OCI-M1 (cell line): Measurements from ENCODE around the gene SLC7A9.
A peak's percentile ranks its signal among the peaks of the same experiment; 100 is the strongest.
"Not testable (repeated sequence)": the region's sequence is repeated elsewhere in the genome, so short reads cannot be mapped to it uniquely, and the experiment has no call there.

Source experiments
- DNase-seq: peaks from one replicate; lab custom pipeline; 2025; lab: John Stamatoyannopoulos, UW

SLC7A9 gene

DNA sequence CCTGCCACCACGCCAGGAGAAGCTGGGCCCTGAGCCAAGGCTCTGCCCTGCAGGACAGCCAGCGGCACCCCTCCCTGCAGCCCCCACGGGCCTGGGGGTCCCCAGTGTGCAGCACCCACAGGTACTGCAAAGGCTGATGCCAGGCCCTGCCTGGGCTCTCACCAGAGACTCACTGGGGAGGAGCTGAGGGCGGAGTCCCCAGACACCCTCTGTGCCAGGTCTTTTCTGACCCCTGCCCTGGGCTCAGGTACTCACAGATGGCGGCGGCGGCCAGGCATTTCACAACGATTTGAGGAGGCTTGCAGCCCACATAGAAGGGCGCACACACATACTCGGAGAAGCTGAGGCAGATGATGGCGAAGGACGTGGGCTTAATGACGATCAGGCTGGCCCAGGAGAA, 5.7 kb downstream of the SLC7A9 start:
- DNase-seq, result no peak

DNA sequence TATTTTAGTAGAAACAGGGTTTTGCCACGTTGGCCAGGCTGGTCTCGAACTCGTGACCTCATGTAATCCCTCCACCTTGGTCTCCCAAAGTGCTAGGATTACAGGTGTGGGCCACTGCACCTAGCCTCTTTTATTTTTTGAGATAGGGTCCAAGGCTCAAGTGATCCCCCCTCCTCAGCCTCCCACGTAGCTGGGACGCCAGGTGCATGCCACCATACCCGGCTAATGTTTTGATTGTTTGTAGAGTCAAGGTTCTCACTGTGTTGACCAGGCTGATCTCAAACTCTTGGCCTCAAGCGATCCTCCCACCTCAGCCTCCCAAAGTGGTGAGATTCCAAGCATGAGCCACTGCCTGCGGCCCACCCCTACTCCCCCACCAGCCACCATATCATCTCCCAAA, 6.3 kb downstream of the SLC7A9 start:
- no peak for DNase-seq

DNA sequence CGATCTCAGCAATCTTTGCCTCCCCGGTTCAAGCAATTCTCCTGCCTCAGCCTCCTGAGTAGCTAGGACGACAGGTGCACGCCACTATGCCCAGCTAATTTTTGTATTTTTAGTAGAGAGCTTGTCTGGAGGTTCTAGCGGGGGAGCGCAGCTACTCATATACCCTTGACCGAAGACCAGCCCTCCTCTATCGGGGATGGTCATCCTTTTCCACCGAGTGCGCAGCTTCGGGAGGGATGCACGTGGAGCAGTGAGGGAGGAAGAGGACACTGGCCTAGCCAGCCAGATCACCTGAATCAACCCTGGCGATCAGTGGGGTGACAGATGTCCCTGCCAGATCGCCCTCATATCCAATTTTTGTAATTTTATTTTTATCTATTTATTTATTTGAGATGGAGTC, 6.8 kb downstream of the SLC7A9 start:
- DNase-seq, result no peak

DNA sequence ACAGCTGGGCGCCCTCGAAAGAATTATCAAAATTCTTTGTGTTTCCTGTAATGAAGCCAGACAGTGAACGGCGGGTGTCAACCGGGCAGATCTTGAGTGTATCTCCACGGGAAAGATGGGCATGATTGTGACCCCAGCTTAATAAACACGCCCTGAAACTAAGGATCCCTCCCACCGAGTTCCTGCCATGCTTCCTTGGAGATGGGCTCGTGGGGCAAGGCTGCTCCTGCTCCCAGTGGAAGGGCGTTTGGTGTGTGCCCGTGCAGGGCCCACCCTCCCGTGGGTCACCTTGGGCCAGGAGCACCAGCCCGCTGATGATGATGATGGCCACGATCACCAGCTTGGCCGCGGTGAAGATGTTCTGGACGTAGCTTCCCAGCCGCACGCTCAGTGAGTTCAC, 7.4 kb downstream of the SLC7A9 start:
- DNase-seq, result no peak

DNA sequence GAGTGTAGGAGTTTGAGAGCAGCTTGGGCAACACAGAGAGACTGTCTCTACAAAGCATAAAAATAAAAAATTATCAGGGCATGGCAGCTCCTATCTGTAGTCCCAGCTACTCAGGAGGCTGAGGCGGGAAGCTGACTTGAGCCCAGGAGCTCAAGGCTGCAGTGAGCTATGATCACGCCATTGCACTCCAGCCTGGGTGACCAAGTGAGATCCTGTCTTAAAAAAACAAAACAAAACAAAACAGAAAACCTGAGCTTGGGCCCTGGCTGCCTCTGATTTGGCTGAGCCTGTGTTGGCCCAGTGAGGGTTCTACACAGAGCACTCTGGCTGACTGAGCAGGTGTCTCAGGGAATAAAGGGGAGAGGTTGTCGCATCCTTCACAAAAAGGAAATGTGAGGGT, 8.0 kb downstream of the SLC7A9 start:
- DNase-seq, result peak; percentile 9

DNA sequence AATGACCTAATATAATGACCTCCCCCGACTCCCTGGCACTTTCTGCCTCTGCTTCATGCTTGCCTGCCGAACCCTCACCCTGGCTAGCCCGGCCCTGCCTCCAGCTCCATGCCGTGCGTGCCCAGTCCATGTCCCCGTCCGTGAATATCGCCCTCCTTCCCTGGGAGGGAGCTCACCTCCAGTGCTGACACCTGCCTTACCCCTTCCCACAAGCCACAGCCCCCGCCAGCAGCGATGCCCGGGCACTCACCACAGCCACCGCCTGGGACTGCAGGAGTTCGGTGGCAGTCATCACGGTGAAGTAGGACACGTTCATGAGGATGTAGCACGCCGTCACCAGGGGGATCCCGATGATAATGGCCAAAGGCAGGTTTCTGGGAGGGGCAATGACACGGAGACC, 10.0 kb downstream of the SLC7A9 start:
- no peak for DNase-seq

DNA sequence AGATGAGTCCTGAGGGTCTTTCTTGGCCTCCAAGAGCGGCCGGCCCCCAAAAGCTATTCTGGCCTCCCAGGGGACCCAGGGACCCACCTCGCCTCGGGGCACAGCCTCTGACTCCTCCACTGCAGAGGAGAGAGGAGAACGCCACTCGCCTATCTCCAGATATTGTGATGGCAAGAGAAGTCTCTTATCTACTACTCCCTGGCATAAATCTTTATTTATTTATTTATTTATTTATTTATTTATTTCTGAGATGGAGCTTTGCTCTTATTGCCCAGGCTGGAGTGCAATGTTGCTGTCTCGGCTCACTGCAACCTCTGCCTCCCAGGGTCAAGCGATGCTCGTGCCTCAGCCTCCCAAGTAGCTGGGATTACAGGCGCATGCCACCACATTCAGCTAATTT, 11.0 kb downstream of the SLC7A9 start:
- DNase-seq, result no peak

DNA sequence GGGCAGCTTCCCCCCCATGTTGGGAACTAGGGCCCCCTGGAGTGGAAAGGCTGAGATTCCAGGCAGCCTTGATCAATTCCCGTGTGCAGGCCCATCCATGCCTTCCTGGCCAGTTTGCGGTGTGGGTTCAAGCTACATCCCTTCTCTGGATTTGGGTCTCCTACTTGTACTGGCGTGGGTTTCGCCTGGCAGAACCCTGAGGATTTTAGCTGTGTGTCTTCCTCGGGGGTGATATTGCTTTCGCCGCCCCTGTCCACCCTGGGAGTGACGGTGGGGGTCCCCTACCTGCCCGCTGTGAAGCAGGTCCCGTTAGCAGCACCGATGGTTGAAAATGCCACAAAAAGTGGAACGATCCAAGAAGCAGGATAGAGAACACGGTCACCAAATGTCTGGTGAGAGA, 11.4 kb downstream of the SLC7A9 start:
- no peak for DNase-seq

DNA sequence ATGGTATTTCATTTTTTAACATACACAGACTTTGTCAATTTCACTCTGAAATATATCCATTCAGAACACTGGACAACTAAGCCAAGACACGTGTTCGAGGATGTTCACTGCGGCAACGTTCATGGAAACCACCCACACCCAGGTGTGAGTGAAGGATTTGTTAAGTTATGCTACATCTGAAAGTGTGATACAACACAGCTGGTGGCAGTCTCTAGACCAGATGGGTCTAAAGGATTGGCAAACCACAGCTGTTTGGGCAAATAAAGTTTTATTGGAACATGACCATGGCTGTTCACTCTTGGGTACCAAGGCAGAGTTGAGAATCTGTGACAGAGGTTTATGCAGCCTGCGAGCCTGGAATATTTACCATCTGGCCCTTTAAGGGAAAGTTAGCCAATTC, 12.0 kb downstream of the SLC7A9 start:
- no peak for DNase-seq

DNA sequence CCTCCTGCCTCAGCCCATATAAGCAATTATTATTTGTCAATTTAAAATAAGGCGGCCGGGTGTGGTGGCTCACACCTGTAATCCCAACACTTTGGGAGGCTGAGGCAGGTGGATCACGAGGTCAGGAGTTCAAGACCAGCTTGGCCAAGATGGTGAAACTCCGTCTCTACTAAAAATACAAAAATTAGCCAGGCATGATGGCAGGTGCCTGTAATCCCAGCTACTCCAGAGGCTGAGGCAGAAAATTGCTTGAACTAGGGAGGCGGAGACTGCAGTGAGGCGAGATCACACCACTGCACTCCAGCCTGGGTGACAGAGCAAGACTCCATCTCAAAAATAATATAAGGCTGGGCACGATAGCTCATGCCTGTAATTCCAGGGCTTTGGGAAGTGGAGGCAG, 12.7 kb downstream of the SLC7A9 start:
- not testable (repeated sequence) for DNase-seq

DNA sequence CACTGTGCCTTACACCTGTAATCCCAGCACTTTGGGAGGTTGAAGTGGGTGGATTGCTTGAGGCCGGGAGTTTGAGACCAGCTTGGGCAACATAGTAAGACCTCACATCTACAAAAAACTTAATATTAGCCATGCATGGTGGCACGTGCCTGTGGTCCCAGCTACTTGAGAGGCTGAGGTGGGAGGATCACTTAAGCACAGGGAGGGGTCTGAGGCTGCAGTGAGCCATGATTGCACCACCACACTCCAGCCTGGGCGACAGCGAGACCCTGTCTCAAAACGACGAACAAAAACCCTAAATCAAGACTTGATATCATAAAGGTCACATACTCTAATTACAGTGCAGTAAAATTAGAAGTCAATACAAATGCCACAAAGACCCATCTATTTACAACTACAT, 17.4 kb downstream of the SLC7A9 start:
- no peak for DNase-seq

DNA sequence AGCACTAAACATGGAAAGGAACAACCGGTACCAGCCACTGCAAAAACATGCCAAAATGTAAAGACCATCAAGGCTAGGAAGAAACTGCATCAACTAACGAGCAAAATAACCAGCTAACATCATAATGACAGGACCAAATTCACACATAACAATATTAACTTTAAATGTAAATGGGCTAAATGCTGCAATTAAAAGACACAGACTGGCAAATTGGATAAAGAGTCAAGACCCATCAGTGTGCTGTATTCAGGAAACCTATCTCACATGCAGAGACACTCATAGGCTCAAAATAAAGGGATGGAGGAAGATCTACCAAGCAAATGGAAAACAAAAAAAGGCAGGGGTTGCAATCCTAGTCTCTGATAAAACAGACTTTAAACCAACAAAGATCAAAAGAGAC, 21.5 kb downstream of the SLC7A9 start:
- not testable (repeated sequence) for DNase-seq

DNA sequence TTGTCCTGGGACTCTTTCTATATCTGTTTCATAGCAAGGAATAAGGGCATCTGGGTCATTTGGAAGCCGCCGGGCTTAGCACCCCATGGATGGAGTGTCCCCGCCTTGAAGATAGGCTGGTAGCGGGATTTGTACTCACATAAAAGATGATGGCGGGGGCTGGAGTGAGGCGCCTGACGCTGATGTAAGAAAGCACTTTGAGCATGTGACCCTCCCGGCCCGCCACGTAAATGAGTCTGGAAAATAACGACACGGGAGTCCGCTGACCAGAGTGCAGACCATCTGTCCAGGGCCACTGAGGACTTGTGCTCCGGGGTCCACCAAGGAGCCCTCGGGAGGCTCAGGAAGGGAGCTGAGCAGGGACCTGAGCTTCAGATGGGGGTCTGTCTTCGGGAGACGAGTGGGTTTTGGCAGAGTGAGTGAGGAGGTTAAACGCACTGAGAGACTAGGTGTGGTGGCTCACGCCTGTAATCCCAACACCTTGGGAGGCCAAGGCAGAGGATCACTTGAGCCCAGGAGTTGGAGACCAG, 25.8 kb downstream of the SLC7A9 start:
- DNase-seq, result no peak

DNA sequence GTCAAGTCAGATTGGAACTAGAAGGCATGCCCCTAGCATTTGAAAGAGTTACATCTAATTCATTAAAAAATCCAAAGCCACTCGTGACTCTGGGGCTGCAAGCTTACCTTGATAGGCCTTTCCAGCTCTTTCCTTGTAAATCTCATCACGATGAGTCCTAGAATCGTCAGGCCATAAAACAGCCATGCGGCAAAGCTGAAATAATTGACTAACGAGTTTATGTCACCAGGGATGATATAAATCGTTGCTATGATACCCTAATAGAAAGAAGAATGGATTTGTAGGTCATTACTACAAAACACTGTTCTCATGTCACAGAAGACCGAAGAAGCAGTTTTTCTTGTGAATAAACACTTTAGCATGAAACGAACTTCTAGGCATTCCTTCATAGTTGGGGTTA, 27.5 kb downstream of the SLC7A9 start:
- no peak for DNase-seq

DNA sequence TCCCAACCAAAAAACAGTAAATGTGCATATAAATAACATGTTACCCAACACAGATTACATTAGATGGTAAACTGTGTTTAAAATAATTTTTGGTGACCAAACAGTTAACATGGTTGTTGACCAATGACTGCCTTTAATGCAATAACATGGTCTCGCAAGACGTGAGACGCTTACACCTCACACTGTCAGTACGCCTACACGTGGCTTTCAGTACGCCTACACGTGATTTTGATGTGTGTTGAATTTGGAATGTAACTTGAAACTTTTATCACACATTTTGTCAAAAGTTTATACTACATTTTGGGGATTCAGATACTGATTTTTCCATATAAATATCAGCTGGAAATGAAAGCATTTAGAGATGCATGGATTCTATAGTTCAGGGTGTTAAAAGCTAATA, 32.0 kb downstream of the SLC7A9 start:
- DNase-seq, result no peak

DNA sequence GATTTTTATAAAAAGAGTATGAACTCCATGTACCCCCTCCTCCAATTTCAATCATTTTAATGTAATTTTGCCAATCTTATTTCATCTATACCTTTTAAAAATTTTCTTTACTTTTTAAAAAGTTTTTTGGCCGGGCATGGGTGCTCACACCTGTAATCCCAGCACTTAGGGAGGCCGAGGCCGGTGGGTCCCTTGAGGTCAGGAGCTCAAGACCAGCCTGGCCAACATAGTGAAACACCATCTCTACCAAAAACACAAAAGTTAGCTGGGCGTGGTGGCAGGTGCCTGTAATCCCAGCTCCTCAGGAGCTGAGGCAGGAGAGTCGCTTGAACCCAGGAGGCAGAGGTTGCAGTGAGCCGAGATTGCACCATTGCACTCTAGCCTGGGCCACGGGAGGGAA, 36.2 kb downstream of the SLC7A9 start:
- DNase-seq, result not testable (repeated sequence)

DNA sequence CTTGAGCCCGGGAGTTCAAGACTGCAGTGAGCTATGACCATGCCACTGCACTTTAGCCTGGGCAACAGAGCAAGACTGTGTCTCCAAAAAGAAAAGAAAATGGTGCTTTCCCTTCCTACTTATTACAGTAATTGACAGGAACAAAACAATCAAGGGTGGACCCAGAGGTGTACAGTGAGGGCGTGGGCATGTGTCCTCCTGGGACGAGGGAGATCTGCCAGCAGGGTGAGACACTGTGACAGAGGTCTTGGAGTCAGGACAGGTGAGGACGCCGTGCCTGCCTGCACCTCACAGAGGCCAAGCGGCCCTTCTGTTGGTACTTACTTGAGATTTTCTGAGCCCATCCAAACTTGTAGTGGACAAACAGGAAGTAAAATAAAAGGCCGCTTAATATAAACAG, 36.7 kb downstream of the SLC7A9 start:
- DNase-seq, result not testable (repeated sequence)

DNA sequence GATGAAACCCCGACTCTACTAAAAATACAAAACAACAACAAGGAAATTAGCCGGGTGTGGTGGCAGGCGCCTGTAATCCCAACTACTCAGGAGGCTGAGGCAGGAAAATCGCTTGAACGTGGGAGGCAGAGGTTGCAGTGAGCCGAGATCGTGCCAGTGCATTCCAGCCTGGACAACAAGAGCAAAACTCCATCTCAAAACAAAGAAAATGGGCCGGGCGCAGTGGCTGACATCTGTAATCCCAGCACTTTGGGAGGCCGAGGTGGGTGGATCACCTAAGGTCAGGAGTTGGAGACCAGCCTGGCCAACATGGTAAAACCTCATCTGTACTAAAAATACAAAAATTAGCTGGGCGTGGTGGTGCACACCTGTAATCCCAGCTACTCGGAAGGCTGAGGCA, 37.5 kb downstream of the SLC7A9 start:
- not testable (repeated sequence) for DNase-seq

DNA sequence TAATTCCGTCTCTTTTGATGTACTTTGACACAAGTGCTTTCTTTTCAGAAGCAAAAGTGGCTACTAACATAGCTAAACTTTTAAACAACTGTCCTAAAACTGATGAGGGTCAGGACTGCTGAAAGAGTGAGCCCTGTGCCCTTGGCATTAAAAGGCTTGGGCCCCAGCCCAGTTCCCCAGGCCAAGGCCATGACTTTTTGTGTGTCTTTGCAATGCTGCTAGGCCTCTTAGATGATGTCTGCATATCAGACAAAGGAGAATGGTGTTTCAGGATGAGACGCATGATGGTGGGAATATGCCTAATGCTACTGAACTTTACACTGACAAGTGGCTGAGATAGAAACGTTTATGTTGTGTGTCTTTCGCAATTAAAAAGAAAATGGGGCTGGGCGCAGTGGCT, 38.0 kb downstream of the SLC7A9 start:
- no peak for DNase-seq

DNA sequence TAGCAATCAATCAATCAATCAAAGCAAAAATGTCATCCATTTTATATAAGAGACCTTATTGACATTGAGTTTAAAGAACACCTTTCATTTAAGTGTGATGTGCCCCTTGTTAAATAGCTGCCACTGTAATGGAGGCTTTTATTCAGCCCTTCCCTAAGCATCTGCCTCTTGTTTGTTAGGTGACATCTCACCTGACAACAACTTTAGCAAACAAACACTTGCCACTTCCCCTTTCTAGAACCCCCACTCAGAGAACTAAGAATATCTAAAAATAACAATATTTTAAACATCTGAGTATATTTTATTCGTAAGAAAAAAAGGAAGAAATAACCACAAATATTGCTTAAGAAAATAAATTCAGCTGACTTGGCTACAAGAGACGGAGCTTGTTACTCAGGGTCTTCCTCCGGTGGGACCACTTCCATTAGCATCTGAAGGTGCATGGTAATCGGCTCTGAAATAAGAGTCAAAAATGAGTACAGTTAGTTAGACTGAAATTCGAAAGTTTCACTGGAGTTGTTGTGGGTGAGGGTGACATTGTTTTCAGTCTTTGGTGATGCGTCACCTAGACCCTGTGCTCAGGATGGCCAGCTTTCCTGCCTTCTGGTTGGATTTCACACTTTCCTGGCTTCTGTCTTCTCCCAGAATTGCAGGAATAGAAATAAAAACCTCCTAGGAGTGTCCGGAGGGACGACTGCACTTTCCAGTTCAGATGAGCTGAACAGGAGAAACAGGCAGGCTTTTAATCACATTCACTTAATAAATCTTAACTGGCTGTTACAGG, 39.1 kb downstream of the SLC7A9 start:
- DNase-seq, result no peak

DNA sequence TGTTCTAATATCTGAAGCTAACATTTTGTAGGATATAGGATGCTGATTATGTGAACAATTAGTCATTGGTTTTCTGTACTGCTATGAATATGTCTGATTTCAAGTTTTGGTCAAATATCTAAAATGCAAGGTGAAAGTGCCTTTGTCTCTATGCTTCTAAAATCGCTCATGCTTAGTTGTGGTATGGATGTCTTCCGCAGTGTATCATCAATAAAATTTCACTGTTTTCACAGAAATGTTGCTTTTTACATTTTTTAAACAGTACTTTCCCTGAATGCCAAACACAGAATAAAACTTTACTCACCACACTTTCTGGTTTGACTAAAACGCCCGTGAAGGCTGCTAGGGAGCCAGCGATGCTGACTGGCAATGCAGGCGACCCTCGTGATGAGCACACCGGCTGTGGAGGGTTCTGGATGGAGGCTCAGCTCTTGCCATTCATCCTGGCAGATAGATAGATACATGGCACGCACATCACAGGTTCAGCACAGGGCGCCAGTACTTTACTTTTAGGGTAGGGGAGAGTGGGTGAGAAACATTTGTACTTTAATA, 40.1 kb downstream of the SLC7A9 start:
- no peak for DNase-seq

DNA sequence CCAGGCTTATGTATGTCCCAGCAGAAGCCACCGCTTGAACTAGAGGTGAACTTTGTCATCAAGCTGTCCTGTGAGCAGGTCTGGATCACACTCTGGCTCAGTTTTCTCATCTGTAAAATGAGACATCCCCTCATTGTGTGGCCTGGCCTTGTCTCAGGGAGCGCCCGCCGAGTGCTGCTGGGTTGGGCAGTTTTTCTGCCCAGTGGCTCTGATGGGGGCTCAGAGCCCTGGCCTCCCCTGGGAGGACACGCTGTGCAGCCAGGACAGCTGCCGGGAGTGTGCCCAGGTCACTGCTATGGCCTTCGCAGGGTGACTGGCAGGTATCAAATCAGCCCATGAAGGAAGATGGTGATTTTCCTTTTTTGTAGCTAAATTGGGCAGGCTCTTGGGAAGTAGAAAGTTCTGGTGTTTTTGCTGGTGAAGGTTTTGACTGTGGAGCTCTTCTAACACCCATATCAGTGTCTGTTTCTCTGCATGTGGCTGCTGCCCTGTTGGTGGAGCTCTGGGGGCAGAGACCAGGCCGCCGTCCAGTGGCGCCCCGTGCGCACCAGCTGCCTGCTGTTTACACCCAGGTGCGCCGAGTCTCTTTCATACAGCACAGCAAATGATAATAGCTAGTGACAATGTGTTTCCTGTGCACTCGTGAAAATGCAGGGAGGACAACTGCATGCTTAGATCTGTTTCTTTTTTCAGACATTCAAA, 40.8 kb downstream of the SLC7A9 start:
- no peak for DNase-seq

DNA sequence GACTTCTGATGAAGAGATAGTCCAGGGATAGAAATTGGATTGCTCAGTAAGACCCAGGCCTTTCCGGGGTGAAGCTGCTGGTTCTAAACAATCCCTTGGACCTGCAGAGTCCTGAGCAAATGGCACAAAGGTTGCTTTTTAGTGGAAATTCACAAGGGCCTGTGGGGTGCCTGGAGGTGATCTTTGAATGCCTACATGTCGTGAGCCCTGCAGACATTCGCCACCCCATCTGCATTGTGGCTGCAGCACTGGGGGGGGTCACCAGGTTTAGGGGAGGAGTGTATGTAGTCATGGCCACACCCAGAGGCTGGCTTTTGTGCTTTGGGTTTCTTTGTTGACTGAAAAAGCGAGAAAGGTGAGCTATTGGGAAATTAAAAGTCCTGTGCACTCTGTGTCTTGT, 41.4 kb downstream of the SLC7A9 start:
- no peak for DNase-seq
